Suppressor macrophage treated with lipopolysaccharide for 4 hours (primary cell): ENCODE results near the gene FBRS.

Source experiments
- DNase-seq: peaks from one replicate; pipeline ENCODE4 v3.0.0-alpha.2; 2020

FBRS gene

DNA sequence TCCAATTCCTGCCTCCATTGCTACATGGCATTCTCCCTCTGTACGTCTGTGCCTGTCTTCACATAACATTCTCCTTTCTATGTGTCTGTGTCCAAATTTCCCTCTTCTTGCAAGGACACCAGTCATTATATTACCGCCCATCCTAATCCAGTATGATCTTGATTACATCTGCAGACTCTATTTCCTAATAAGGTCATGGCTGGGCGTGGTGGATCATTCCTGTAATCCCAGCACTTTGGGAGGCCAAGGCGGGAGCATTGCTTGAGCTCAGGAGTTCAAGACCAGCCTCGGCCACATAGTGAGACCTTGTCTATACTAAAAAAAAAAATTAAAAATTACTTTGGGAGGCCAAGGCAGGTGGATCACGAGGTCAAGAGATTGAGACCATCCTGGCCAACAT, 12.5 kb upstream of the FBRS start:
- no peak for DNase-seq

DNA sequence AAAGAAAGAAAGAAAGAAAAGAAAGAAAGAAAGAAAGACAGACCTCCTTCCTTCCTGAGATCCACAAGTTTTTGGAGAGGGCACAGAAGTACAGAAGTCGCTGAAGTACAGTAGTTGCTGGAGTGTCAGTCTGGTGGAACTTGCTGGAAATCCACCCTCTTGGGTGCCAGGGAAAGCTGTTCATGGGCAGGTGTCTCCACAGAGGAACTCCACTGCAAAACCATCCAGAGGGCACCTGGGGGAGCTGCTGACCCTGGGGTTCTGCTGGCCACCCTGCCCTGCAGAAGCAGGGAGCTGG, 11.0 kb upstream of the FBRS start:
- no peak for DNase-seq

DNA sequence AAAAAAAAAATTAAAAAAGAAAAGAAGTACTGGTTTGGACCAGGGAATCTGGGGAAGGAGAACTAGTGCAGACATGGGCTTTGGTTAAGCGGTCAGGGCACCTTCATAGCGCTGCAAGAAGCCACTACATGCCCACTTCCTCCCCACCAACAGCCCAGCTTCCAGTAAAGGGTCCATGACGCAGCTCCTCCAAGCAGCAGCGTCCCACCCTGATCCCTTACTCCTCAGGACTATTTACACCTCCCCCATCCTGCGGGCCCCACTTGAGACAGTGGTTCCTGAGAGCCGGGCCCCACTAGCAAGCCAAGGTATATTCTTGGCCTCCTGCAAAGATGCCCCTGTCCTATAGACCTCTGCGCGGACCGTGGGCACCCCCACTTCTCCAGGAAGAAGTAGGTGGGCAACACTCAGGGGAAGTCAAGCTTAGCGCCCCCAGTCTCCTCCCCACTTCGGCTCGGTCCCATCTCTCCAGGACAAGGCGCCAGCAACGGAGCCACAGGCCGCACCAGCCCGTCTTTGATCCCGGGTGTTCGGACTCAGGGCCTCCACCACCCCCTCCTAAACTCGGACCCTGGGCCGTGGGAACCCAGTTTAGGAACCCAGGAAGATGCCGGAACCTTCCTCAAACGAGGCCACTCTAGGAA, 8.4 kb upstream of the FBRS start:
- peak; percentile 27 for DNase-seq

DNA sequence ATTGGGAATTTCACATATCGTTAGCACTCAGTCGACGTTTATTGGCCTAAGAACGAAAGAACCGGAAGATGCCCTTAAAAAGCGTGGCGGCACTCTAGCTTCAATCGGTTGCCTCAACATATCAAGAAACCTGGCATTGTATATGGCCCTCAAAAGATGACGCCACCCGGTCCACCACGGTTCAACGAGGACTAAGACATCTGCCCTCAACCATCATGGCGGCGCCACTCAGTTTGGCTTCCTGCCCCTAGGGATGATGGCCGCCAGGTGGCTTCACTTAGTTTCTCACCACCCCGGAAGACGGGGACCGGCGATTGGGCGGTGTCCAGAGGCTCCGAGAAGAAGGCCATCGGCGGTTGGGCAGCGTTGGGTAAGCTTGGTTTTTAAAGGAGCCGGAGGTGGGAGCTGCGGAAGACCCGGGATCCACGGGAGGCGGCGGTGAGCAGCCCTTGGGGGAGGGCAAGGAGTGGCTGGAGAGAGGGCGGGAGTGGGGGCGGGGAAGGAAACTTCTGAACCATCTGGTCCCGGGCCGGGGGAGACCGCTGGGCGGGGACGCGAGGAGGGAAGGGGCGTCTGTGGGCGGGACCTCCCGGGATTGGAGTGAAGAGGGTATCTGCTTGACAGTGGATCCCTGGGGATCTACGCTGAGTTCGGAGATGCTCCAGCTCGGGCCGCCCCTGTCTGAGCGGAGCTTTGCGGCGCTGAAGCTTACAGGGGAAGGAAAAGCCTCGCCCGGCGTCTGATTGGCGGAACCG, 7.7 kb upstream of the FBRS start, which contains the start of gene PRR14:
Gene PRR14 (plus strand): TSS at position 592 of the 755 bp plus-strand sequence. CDS start 686 bp downstream, outside the sequence.
- peak; percentile 100 for DNase-seq

DNA sequence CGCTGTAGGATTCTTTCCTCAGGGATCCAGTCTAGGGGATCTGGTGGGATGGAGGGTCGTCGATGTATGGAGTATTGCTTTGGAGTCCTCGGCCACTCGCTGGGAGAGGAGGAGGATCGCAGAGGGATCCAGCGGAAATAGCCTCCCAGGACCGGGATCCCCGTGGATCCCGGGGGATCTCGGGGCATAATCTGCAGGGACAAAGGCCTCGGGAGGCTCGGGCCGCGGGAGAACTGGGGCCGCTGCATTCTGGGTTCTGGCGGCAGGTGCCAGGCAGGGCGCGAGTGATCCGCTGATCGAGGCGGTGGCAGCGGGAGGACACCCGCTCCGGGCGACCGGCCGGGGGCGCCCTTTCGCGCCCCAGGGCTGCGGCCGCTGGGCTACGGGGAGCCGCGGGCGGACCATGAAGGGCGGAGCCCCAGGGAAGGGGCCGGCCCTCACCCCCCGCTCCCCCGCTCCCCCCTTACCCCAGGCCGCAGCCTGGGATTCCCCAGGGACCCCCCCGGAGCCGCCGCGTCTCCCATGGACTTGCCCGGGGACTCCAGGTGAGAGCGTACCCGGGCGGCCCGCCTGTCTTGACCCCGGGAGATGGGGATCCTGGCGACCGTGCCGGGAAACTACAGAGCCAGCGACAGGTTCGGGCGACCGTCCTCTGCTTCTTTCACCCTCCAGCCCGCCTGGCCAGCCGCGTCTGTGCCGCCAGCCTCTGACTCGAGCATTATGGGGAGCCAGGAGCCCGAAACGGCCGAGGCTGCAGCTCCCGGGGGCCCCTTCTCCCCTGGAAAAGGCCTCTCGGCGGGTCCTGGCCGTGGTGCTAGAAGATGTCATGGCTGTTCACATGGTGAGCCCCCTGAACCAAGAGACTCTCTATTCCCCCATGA, 6.9 kb upstream of the FBRS start:
- peak; percentile 89 for DNase-seq

DNA sequence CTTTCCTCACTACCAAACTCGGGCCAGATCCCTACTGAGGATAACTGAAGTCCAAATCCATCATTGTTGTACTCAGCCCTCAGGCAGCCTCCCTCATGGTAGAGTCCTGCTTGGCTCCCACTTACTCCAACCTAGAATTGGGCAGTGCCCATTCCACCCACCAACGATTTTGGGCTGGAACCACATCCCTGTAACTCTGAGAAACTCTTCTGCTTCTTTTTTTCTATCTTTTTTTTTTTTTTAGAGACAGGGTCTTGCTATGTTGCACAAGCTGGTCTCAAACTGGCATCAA, 6.3 kb upstream of the FBRS start:
- no peak for DNase-seq

DNA sequence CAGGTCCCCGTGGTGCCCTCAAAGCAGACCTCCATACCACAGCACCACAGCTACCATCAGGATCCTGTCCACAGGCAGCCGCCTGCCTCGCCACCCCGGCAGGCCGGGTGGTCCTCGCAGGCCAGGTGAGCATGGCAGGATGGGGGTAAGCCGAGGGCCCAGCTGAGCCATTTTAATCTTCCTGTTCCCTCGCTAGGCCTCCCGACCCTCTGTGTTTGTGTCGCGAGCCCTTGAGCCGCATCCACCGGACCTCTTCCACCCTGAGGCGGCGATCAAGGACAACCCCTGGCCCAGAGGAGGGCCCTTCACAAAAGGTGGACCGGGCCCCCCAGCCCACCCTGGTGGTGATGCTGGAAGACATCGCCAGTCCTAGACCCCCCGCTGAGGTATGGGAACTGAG, 5.5 kb upstream of the FBRS start:
- DNase-seq = no peak

DNA sequence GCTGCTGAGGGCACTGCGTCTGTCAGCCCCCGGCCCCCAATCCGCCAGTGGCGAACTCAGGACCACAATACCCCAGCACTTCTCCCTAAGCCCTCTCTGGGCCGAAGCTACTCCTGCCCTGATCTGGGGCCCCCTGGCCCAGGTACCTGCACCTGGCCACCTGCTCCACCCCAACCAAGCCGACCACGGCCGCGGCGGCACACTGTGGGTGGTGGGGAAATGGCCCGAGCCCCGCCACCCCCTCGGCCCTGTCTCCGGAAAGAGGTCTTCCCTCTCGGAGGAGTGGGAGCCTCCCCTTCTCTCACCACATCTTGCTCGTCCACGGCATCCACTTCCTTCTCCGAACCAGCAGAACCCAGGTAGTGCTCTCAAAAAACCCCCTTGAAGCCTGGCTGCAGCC, 3.4 kb upstream of the FBRS start:
- no peak for DNase-seq

DNA sequence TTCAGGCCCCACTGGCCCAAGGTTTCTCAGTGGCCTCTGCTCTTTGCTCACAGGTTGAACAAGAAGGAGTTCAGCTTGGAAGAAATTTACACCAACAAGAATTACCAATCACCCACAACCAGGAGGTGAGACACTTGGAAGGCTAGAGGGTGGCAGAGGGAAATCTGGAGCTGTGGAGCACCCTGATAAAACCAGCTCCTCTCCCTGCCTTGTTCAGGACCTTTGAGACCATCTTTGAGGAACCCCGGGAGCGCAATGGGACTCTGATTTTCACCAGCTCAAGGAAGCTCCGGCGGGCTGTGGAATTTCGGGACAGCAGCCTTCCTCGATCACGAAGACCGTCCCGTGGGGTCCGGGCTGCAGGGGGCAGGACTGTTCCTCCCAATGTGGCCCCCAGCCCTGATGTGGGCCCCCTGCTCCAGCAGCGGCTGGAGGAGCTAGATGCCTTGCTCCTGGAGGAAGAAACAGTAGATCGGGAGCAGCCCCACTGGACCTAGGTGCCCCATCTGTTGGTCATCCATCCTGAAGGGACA, 2.4 kb upstream of the FBRS start:
- DNase-seq = no peak

DNA sequence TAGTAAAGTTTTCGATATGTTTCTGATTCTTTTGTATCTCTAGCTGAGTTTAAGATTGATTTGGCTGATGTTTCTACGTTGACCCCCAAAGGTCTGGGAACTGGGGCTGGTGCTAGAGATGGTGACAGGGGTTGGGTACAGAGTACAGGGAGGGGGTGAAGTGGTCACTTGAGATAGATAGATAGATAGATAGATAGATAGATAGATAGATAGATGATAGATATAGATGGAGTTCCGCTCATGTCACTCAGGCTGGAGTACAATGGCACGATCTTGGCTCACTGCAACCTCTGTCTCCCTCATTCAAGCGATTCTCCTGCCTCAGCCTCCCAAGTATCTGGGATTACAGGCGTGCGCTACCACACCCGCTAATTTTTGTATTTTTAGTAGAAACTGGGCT, 1.8 kb upstream of the FBRS start:
- no peak for DNase-seq

DNA sequence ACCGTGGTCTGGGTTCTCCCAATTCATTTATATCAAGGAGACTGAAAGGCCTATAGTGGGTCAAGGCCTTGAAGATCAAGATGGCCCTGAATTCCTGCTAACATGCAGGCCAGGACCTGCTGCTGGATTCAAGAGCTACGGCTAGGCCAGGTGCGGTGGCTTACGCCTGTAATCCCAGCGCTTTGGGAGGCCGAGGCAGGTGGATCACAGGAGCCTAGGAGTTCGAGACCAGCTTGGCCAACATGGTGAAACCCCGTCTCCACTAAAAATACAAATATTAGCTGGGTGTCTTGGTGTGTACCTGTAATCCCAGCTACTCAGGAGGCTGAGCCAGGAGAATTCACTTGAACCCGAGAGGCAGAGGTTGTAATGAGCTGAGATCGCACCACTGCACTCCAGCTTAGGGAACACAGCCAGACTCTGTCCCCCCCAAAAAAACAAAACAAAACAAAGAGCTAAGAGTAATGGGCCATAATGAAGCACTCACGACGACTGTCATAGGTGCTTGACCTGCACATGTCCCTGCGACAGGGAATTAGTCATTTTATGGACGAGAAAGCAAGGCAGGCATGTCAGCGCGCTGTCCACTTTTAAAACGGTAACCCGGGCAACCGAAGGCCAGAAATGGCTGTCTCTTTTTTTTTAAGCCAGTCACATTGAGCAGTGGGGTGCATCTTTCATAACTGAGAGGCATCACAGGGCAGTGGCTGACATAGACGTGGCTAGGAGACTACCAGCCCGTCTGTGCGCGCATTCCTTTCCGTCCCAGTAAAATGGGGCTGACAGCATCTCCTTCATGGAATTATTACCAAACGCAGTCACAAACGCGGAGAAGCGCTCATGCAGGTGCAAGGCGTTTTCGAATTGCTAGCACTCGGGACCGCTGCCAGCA, 1.0 kb upstream of the FBRS start:
- DNase-seq = no peak

DNA sequence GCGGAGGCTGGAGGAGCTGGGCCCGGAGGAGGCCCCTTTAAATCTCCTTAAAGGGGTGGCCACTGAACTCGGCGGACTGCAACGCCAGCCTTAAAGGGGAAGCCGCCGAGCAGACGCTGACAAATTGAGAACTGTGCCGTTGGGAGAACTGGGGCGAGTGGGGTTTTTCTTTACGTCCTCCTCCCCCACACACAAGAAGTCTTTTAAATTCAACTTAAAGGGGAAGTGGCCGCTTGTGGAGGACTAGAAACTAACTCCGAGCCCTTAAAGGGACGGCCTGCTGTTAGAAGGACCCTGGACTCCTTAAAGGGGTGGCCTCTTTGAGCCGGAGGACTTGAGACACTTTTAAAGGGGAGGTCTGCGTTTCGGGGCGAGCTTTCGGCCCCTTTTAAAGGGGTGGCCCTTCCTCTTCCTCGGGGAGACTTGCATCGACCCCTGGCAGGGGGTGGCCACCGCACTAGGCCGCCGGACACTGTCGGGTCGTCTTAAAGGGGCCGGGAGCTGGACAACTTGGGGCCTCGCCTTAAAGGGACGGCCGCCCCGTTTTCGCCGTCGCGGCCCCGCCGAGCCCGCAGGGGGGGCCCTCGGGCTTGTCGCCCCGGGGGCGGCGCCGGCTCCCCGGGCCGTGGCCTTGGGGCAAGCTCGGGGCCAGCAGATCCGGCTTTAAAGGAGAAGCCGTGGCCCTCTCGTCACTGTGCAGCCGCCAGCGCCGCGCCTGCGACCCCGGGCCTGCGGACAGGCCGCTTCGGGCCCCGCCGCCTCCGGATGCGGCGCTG, 688 bp downstream of the FBRS start:
- peak; percentile 99 for DNase-seq

DNA sequence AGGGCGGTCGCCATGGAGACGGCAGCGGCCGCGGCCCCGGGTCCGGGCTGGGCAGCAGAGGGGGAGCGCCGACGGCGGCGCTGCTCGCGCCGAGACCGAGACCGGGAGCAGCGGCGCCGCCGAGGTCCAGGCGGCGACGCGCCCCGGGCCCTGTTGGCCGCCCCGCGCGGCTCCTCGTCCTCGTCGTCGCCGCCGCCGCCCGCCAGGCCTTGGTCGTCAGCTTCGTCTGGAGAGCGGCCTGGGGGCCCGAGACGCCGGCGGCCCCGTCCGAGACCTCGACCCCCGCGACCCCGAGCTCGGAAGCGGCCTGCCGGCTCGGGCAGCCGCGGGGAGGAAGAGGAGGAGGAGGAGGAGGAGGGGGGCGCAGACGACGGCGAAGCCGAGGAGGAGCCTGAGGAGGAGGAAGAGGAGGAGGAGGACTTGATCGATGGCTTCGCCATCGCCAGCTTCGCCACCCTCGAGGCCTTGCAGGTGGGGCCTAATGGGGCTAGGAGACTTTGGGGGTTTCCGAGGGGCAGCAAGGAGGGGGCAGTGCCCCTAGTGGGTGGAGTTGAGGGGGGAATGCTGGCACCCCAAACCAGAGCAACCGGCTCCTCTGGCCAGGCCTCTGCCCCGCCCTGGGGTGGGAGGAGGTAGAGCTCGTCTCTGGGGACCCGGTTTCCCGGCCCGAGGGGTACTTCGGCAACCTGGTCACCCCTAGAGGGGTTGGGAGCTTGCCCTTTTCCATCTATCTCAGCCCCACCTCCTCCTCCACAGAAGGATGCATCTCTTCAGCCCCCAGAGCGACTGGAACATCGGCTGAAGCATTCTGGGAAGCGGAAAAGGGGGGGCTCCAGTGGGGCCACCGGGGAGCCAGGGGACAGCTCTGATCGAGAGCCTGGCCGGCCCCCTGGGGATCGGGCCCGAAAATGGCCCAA, 1.5 kb downstream of the FBRS start:
- no peak for DNase-seq

DNA sequence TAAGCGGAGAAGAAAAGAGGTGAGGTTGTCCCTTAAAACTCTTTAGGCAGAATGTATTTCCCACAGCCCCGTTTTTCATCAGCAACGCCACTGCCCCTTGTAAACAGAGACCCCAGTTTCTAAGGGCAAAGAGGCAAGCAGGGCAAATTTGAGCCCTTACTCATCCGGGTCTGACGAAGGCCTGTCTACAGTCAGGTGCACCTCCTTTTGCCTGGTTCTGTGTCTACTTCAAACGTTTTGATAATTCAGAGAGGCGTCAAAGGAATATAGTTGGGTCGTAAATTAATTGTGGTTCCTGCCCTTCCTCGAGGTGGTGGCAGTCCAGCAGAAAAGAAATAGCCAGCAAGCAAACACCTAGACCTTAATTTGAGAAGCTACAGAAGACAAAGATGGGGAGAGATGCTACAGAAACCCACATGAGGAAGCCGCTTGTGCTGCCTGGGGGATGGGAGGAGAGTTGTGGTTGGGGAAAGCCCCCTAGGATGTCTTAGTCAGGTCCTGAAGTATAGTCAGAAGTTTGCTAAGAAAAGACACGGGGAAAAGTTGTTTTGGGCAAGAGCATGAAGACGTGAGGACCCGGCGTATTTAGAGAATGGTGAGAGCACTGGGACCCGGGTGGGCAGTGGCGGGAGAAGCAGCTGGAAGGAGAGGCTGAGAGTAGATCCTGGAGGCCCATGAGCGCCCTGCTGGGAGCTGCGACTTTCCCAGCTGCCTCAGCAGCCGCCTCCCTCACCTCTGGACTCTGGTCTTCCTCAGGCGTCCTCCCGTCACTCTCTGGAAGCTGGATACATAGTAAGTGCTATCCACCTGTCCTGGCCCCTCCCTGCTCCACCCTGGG, 2.4 kb downstream of the FBRS start:
- peak; percentile 88 for DNase-seq

DNA sequence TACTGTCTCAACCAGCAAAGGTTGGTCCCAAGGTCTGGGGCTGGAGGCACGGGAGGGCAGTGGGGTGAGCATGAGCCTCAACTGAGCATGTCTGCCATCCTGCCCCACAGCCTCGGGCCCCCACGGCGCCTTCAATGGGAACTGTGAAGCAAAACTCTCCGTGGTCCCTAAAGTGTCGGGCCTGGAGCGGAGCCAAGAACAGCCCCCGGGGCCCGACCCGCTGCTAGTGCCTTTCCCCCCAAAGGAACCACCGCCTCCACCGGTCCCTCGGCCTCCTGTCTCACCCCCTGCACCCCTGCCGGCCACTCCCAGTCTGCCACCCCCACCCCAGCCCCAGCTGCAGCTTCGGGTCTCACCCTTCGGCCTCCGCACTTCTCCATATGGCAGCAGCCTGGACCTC, 4.2 kb downstream of the FBRS start:
- no peak for DNase-seq

DNA sequence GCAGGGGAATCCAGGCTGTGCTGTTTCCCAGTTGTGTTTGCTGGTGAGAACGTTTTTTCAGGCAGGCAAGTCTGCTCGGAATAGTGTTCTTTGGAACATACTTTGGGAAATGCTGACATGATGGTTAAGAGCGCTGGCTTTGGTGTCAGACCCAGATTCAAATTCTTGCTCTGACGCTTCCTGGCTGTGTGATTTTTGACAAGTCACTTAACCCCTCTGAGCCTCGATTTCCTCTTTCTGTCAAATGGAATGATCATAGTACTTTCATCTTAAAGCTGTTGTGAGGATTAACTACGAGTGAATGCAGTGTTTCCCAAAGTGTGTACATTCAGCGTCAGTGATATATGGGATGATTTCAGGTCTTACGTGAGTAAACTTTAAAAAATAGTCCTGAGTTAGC, 4.8 kb downstream of the FBRS start:
- no peak for DNase-seq

DNA sequence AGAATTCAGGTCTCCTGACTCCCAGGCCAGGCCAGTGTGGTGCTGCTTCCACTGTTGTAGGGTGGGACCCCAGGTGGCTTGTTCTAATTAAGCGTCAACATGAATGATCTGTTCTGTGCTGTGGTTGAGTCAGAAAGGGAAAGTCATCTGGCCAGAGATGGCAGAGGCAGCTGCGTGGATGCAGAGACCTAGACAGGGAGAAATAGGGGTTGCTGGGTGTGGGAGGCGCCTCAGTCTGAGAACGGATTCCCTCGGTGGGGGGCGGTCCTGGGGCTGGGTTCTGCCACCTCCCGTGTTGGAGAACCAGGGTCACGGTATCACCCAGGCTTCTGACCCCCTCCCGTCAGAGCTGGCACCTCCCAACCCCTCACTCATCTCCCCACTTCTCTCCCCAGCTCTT, 5.6 kb downstream of the FBRS start:
- no peak for DNase-seq

DNA sequence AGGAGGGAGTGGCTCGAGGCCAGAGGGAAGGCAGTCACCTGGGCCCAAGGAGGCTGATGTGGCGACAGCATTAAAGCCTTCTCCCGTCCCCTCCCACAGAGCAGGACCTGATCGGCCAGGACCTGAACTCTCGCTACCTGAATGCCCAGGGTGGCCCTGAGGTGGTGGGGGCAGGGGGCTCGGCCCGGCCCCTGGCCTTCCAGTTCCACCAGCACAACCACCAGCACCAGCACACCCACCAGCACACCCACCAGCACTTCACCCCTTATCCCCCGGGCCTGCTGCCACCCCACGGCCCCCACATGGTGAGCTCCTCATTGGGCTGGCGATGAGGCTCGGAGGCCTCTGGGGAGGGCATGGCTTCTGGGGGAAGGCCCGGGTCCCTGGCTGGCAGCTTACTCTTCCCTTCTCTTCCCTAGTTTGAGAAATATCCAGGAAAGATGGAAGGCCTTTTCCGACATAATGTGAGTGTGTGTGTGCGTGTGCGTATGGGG, 6.4 kb downstream of the FBRS start:
- DNase-seq = no peak

DNA sequence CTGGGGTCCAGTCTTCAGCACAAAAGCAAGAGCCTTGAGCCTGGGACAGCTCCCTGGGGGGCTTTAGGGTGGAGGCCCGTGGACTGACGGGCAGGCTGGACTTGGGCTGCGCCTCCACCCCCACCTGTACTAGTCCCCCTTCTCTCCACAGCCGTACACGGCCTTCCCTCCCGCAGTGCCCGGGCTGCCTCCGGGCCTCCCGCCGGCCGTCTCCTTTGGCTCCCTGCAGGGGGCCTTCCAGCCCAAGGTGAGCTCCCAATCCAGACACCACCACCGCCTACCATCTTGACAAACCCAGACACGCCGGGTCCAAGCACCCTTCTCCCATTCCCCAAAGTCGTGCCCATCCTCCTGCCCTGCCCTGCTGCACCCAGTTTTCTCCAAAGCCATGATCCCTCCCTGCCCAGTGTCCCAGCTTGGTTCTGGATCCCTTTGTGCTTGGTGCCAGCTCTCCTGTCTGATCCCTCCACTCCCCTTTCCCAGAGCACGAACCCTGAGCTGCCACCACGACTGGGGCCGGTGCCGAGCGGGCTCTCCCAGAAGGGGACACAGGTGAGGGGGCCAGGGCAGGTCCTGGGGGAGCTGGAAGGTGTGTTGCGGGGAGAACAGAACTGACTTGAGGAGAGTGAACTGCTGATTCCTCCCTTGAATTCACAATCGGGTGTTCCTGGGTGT, 7.1 kb downstream of the FBRS start:
- DNase-seq = no peak
